ENCODE measurements around the gene TBX3.
A peak's percentile ranks its signal among the peaks of the same experiment; 100 is the strongest.

The TBX3 gene

GRCh38 chr12:114683709-114684097, 272 bp downstream of the TBX3 start:
- H3K4me3 ChIP-seq (ENCODE audit: low read depth, low read length): peak overlapping the region; percentile 25

- peak overlapping the region; percentile 25 for H3K4me3 ChIP-seq (ENCODE audit: low read depth, low read length)
Measured at GRCh38 chr12:114682785-114683708, 928 bp downstream of the TBX3 start.

- H3K4me3 ChIP-seq (ENCODE audit: low read depth, low read length): no peak overlapping the region
Measured at GRCh38 chr12:114682106-114682784, 1.7 kb downstream of the TBX3 start.

GRCh38 chr12:114681116-114681871, 2.7 kb downstream of the TBX3 start:
- H3K4me3 ChIP-seq (ENCODE audit: low read depth, low read length): no peak overlapping the region

GRCh38 chr12:114680604-114681069, 3.3 kb downstream of the TBX3 start:
- H3K4me3 ChIP-seq (ENCODE audit: low read depth, low read length): no peak overlapping the region

GRCh38 chr12:114679942-114680341, 4.0 kb downstream of the TBX3 start:
- no peak overlapping the region for H3K4me3 ChIP-seq (ENCODE audit: low read depth, low read length)

GRCh38 chr12:114679452-114679875, 4.5 kb downstream of the TBX3 start:
- H3K4me3 ChIP-seq (ENCODE audit: low read depth, low read length): no peak overlapping the region

- no peak overlapping the region for H3K4me3 ChIP-seq (ENCODE audit: low read depth, low read length)
Measured at GRCh38 chr12:114678718-114679117, 5.3 kb downstream of the TBX3 start.

- H3K4me3 ChIP-seq (ENCODE audit: low read depth, low read length): no peak overlapping the region
Measured at GRCh38 chr12:114678028-114678427, 5.9 kb downstream of the TBX3 start.

GRCh38 chr12:114676142-114676741, 7.7 kb downstream of the TBX3 start:
- H3K4me3 ChIP-seq (ENCODE audit: low read depth, low read length): no peak overlapping the region

- peak overlapping the region; percentile 20 for H3K4me3 ChIP-seq (ENCODE audit: low read depth, low read length)
Measured at GRCh38 chr12:114674251-114675047, 9.5 kb downstream of the TBX3 start.

- no peak overlapping the region for H3K4me3 ChIP-seq (ENCODE audit: low read depth, low read length)
Measured at GRCh38 chr12:114673901-114674250, 10.1 kb downstream of the TBX3 start.

- no peak overlapping the region for H3K4me3 ChIP-seq (ENCODE audit: low read depth, low read length)
Measured at GRCh38 chr12:114673169-114673833, 10.7 kb downstream of the TBX3 start.

GRCh38 chr12:114672817-114673168, 11.2 kb downstream of the TBX3 start:
- no peak overlapping the region for H3K4me3 ChIP-seq (ENCODE audit: low read depth, low read length)

- no peak overlapping the region for H3K4me3 ChIP-seq (ENCODE audit: low read depth, low read length)
Measured at GRCh38 chr12:114671443-114672411, 12.2 kb downstream of the TBX3 start.

GRCh38 chr12:114671066-114671442, 12.9 kb downstream of the TBX3 start:
- H3K4me3 ChIP-seq (ENCODE audit: low read depth, low read length): no peak overlapping the region

GRCh38 chr12:114670291-114670980, 13.5 kb downstream of the TBX3 start:
- H3K4me3 ChIP-seq (ENCODE audit: low read depth, low read length): no peak overlapping the region

Data from iPS-11a (cell line).